ENCODE measurements around the gene FRYL. TPM values are rescaled to one million over a fixed set of nuclear protein-coding genes. Genes with fewer than 3 reads are reported as not detected.
"Not testable (repeated sequence)": the region's sequence is repeated elsewhere in the genome, so short reads cannot be mapped to it uniquely, and the experiment has no call there.

The FRYL gene
- total RNA-seq, 4 donors from 2014 or later, result 62.5 to 119 (median 98.8) TPM

GRCh38 chr4:48642421-48643374 lies 137.4 kb downstream of the FRYL start:
- TF ChIP-seq CTCF (IDR thresholded peaks at IDR 0.05), result no peak
- no peak for TF ChIP-seq POLR2A (IDR thresholded peaks at IDR 0.05)
- intact Hi-C loops (cut with DNase I; ENCODE audit: low total_unique reads), result no loop called here
- H3K4me1 ChIP-seq, result peaks cover 0 to 13% of the 10 kb centered on the region in 2 donors

GRCh38 chr4:48641401-48641800 lies 138.7 kb downstream of the FRYL start:
- intact Hi-C loops (cut with DNase I; ENCODE audit: low total_unique reads), result no loop called here
- H3K4me1 ChIP-seq, result peaks cover 0 to 13% of the 10 kb centered on the region in 2 donors
- no peak for TF ChIP-seq CTCF (IDR thresholded peaks at IDR 0.05)
- no peak for TF ChIP-seq POLR2A (IDR thresholded peaks at IDR 0.05)
- H3K27me3 ChIP-seq, result no peaks in the 10 kb centered on the region
- no peak overlapping the region for H3K27ac ChIP-seq
- no peak overlapping the region for H3K4me3 ChIP-seq
- H3K36me3 ChIP-seq, result no peaks in the 10 kb centered on the region
- no peaks in the 10 kb centered on the region for H3K9me3 ChIP-seq
- DNase-seq, result no peak

More at GRCh38 chr4:48642421-48643374, 137.4 kb downstream of the FRYL start:
- H3K4me3 ChIP-seq, result no peak overlapping the region
- no peak for DNase-seq
- H3K9me3 ChIP-seq, result no peaks in the 10 kb centered on the region
- peak overlapping the region in 1 of 2 donors; percentile 38 for H3K27ac ChIP-seq
- no peaks in the 10 kb centered on the region for H3K36me3 ChIP-seq
- no peaks in the 10 kb centered on the region for H3K27me3 ChIP-seq

GRCh38 chr4:48640699-48641098 lies 139.4 kb downstream of the FRYL start:
- Histone ChIP-seq H3K4me3 (no peak overlapping the region), H3K4me1 (peaks cover 0 to 13% of the 10 kb centered on the region in 2 donors), H3K36me3 (no peaks in the 10 kb centered on the region), H3K27ac (peak overlapping the region in 1 of 2 donors; percentile 18), H3K27me3 (no peaks in the 10 kb centered on the region), H3K9me3 (no peaks in the 10 kb centered on the region)
- TF ChIP-seq POLR2A (IDR thresholded peaks at IDR 0.05) (no peak), CTCF (IDR thresholded peaks at IDR 0.05) (no peak)
- no peak for DNase-seq
- intact Hi-C loops (cut with DNase I; ENCODE audit: low total_unique reads), result no loop called here

GRCh38 chr4:48640225-48640624 lies 139.9 kb downstream of the FRYL start:
- Histone ChIP-seq H3K9me3 (no peaks in the 10 kb centered on the region), H3K27me3 (no peaks in the 10 kb centered on the region), H3K4me1 (peaks cover 0 to 13% of the 10 kb centered on the region in 2 donors), H3K27ac (peak overlapping the region in 1 of 2 donors; percentile 12), H3K4me3 (no peak overlapping the region), H3K36me3 (no peaks in the 10 kb centered on the region)
- intact Hi-C loops (cut with DNase I; ENCODE audit: low total_unique reads), result no loop called here
- TF ChIP-seq POLR2A (IDR thresholded peaks at IDR 0.05), result no peak
- no peak for DNase-seq

GRCh38 chr4:48639807-48640206 lies 140.3 kb downstream of the FRYL start:
- no peak overlapping the region for H3K4me3 ChIP-seq
- no peak for TF ChIP-seq CTCF (IDR thresholded peaks at IDR 0.05)
- TF ChIP-seq POLR2A (IDR thresholded peaks at IDR 0.05), result no peak
- H3K36me3 ChIP-seq, result no peaks in the 10 kb centered on the region
- no peaks in the 10 kb centered on the region for H3K27me3 ChIP-seq
- no peak overlapping the region for H3K27ac ChIP-seq
- peaks cover 0 to 13% of the 10 kb centered on the region in 2 donors for H3K4me1 ChIP-seq
- no peaks in the 10 kb centered on the region for H3K9me3 ChIP-seq
- no peak for DNase-seq
- intact Hi-C loops (cut with DNase I; ENCODE audit: low total_unique reads), result no loop called here

GRCh38 chr4:48638586-48638985 lies 141.5 kb downstream of the FRYL start:
- H3K4me3 ChIP-seq; H3K9me3 ChIP-seq; H3K36me3 ChIP-seq; H3K27ac ChIP-seq; intact Hi-C loops (cut with DNase I; ENCODE audit: low total_unique reads); H3K27me3 ChIP-seq; DNase-seq: not testable (repeated sequence)
- peaks cover 0 to 12% of the 10 kb centered on the region in 2 donors for H3K4me1 ChIP-seq

Measured in uterus (tissue), 4 donors.